GM12878 (cell line): ENCODE measurements around the gene HINT2. TPM values are rescaled to one million over a fixed set of nuclear protein-coding genes. Genes with fewer than 3 reads are reported as not detected.

ENCODE experiments used
- BCL11A ChIP-seq: IDR thresholded peaks from 2 replicates; pipeline ENCODE4 v1.6.1; 2011; ENCODE audit warnings: low read depth, low read length
- CEBPB ChIP-seq, 2 experiments: fragments of 150-350 bp in 1 of 2; IDR thresholded peaks; 2 replicates each; pipeline ENCODE4 v1.6.1; 2012 to 2014; ENCODE audit warnings: low read depth in 2 of 2, low read length in 2 of 2, borderline replicate concordance in 1 of 2, inconsistent platforms in 1 of 2
- CHD1 ChIP-seq: IDR thresholded peaks from 2 replicates; pipeline ENCODE4 v1.6.1; 2012; ENCODE audit warnings: low read depth, low read length, improper control_type of control experiment
- IRF4 ChIP-seq: IDR thresholded peaks from 2 replicates; pipeline ENCODE4 v1.6.1; 2011; ENCODE audit warnings: low read depth, low read length
- JUNB ChIP-seq: IDR thresholded peaks from 2 replicates; pipeline ENCODE4 v1.6.1; 2016; ENCODE audit warnings: antibody characterized with exemption, mild to moderate bottlenecking
- KAT2A ChIP-seq: conservative IDR thresholded peaks from 2 replicates; pipeline ENCODE4 v1.6.1; 2011; ENCODE audit warnings: low read depth, low read length; ENCODE audit not compliant: control insufficient read depth
- KLF5 ChIP-seq: fragments of 450-650 bp; IDR thresholded peaks from 2 replicates; pipeline ENCODE4 v1.6.1; 2014; ENCODE audit warnings: mild to moderate bottlenecking; ENCODE audit not compliant: partially characterized antibody
- MEF2B ChIP-seq: fragments of 450-650 bp; IDR thresholded peaks from 2 replicates; pipeline ENCODE4 v1.6.1; 2018; ENCODE audit warnings: mild to moderate bottlenecking, moderate library complexity; ENCODE audit not compliant: partially characterized antibody, poor library complexity, severe bottlenecking
- MYB ChIP-seq: fragments of 150-350 bp; IDR thresholded peaks from 2 replicates; pipeline ENCODE4 v1.6.1; 2014; ENCODE audit warnings: mild to moderate bottlenecking, low read depth, low read length, borderline replicate concordance
- NKRF ChIP-seq: fragments of 450-650 bp; conservative IDR thresholded peaks from 2 replicates; pipeline ENCODE4 v1.6.1; 2017; ENCODE audit warnings: mild to moderate bottlenecking, moderate library complexity
- NR2C1 ChIP-seq: fragments of 450-650 bp; IDR thresholded peaks from 2 replicates; pipeline ENCODE4 v1.6.1; 2017; ENCODE audit warnings: antibody characterized with exemption, mild to moderate bottlenecking, moderate library complexity
- NRF1 ChIP-seq: conservative IDR thresholded peaks from 2 replicates; pipeline ENCODE4 v1.6.1; 2011; ENCODE audit warnings: mild to moderate bottlenecking, low read depth, low read length, improper control_type of control experiment
- PAX5 ChIP-seq: IDR thresholded peaks from 2 replicates; pipeline ENCODE4 v1.6.1; 2011; ENCODE audit warnings: low read depth, low read length, borderline replicate concordance
- POLR2A ChIP-seq: IDR thresholded peaks from 2 replicates; pipeline ENCODE4 v1.6.1; 2011; ENCODE audit warnings: low read depth, mild to moderate bottlenecking, low read length
- RBBP5 ChIP-seq: fragments of 200-600 bp; sonication (generic); conservative IDR thresholded peaks from 2 replicates; pipeline ENCODE4 v1.6.1; 2016
- SMAD1 ChIP-seq: fragments of 450-650 bp; IDR thresholded peaks from 2 replicates; pipeline ENCODE4 v1.6.1; 2018; ENCODE audit warnings: mild to moderate bottlenecking, low read depth; ENCODE audit not compliant: partially characterized antibody
- SMC3 ChIP-seq: IDR thresholded peaks from 2 replicates; pipeline ENCODE4 v1.6.1; 2011; ENCODE audit warnings: low read length, improper control_type of control experiment, borderline replicate concordance
- SPI1 ChIP-seq: IDR thresholded peaks from 2 replicates; pipeline ENCODE4 v1.6.1; 2011; ENCODE audit warnings: low read depth, mild to moderate bottlenecking, low read length, moderate library complexity, borderline replicate concordance; ENCODE audit not compliant: insufficient read depth
- SREBF1 ChIP-seq: IDR thresholded peaks from 2 replicates; pipeline ENCODE4 v1.6.1; 2012; ENCODE audit warnings: mild to moderate bottlenecking, low read length
- SUPT20H ChIP-seq: IDR thresholded peaks from 2 replicates; pipeline ENCODE4 v1.6.1; 2011; ENCODE audit warnings: low read depth, mild to moderate bottlenecking, low read length, moderate library complexity, borderline replicate concordance; ENCODE audit not compliant: control insufficient read depth
- TBL1XR1 ChIP-seq: IDR thresholded peaks from 2 replicates; pipeline ENCODE4 v1.6.1; 2012; ENCODE audit warnings: low read depth, low read length, improper control_type of control experiment
- YBX1 ChIP-seq: fragments of 450-650 bp; IDR thresholded peaks from 2 replicates; pipeline ENCODE4 v1.6.1; 2016; ENCODE audit warnings: antibody characterized with exemption
- ZNF24 ChIP-seq: fragments of 450-650 bp; IDR thresholded peaks from 2 replicates; pipeline ENCODE4 v1.6.1; 2017; ENCODE audit warnings: antibody characterized with exemption, mild to moderate bottlenecking
- ZNF384 ChIP-seq: IDR thresholded peaks from 2 replicates; pipeline ENCODE4 v1.6.1; 2012; ENCODE audit warnings: low read depth, mild to moderate bottlenecking, low read length, improper control_type of control experiment, borderline replicate concordance
- polyA plus RNA-seq, 11 experiments: library from polyadenylated mRNA; depleted of rRNA in 4 of 11; unstranded in 6 of 11; stranded (reverse) in 5 of 11; fragments of >200 nt; fragmentation: Nextera tagmentation in 4 of 11; fragmentation: Illumina TruSeq in 1 of 11; extraction: Ambion mirVana in 4 of 11; extraction: Trizol in 1 of 11; gene quantifications; 1 replicate in 1 of 11; 2 replicates in 10 of 11; pipeline versions ENCODE4 v1.2.1 to v1.2.3, GENCODE V29; 2011 to 2016; ENCODE audit warnings: inconsistent platforms in 2 of 11, missing spikeins in 2 of 11, low read depth in 1 of 11
- total RNA-seq, 4 experiments: library from RNA; depleted of rRNA in 3 of 4; stranded (reverse); fragments of >200 nt in 3 of 4; fragmentation: Illumina TruSeq in 1 of 4; extraction: Trizol in 1 of 4; gene quantifications; 2 replicates each; pipeline versions ENCODE4 v1.2.1 to v1.2.3, GENCODE V29; 2013 to 2021
- TF ChIP-seq, protein P1 (sequence below): fragments of 450-650 bp; IDR thresholded peaks from 2 replicates; pipeline ENCODE4 v1.6.1; 2017; ENCODE audit warnings: mild to moderate bottlenecking, low read depth, inconsistent platforms; ENCODE audit not compliant: poor library complexity, severe bottlenecking
- TF ChIP-seq, protein P2 (sequence below): fragments of 450-650 bp; IDR thresholded peaks from 2 replicates; pipeline ENCODE4 v1.6.1; 2017; ENCODE audit warnings: antibody characterized with exemption, mild to moderate bottlenecking, moderate library complexity

HINT2 gene
- total and polyA plus RNA-seq, 10 of the 15 experiments (the other 5 are each of a cell fraction or from before 2014, with no cell fraction given): 12.1 to 144 (median 51.7) TPM

GRCh38 chr9:35814841-35815543, at the start of gene HINT2 (continued):
- TF ChIP-seq, protein P1, sequence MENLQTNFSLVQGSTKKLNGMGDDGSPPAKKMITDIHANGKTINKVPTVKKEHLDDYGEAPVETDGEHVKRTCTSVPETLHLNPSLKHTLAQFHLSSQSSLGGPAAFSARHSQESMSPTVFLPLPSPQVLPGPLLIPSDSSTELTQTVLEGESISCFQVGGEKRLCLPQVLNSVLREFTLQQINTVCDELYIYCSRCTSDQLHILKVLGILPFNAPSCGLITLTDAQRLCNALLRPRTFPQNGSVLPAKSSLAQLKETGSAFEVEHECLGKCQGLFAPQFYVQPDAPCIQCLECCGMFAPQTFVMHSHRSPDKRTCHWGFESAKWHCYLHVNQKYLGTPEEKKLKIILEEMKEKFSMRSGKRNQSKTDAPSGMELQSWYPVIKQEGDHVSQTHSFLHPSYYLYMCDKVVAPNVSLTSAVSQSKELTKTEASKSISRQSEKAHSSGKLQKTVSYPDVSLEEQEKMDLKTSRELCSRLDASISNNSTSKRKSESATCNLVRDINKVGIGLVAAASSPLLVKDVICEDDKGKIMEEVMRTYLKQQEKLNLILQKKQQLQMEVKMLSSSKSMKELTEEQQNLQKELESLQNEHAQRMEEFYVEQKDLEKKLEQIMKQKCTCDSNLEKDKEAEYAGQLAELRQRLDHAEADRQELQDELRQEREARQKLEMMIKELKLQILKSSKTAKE: peak; percentile 67
- TF ChIP-seq NKRF (0 out of 2 replicates have a peak, but pooled peaks have one; percentile 2), MYB (no peak), NRF1 (0 out of 2 replicates have a peak, but pooled peaks have one; percentile 5), PAX5 (no peak; the same call in 1 of the 2 replicates), KLF5 (peak; percentile 46), SMC3 (no peak), SPI1 (no peak), ZNF384 (no peak), CEBPB (IDR thresholded peaks at IDR 0.05; ENCODE audit: borderline replicate concordance in 1 of 2, low read depth in 2 of 2, low read length in 2 of 2) (no peak), SUPT20H (no peak), TBL1XR1 (no peak), BCL11A (no peak), SREBF1 (no peak), ZNF24 (no peak), RBBP5 (no peak), JUNB (no peak), SMAD1 (no peak), YBX1 (no peak), NR2C1 (no peak), MEF2B (peak; percentile 22), KAT2A (no peak), POLR2A (peak; percentile 95), IRF4 (no peak), CHD1 (no peak)
- TF ChIP-seq, protein P2, sequence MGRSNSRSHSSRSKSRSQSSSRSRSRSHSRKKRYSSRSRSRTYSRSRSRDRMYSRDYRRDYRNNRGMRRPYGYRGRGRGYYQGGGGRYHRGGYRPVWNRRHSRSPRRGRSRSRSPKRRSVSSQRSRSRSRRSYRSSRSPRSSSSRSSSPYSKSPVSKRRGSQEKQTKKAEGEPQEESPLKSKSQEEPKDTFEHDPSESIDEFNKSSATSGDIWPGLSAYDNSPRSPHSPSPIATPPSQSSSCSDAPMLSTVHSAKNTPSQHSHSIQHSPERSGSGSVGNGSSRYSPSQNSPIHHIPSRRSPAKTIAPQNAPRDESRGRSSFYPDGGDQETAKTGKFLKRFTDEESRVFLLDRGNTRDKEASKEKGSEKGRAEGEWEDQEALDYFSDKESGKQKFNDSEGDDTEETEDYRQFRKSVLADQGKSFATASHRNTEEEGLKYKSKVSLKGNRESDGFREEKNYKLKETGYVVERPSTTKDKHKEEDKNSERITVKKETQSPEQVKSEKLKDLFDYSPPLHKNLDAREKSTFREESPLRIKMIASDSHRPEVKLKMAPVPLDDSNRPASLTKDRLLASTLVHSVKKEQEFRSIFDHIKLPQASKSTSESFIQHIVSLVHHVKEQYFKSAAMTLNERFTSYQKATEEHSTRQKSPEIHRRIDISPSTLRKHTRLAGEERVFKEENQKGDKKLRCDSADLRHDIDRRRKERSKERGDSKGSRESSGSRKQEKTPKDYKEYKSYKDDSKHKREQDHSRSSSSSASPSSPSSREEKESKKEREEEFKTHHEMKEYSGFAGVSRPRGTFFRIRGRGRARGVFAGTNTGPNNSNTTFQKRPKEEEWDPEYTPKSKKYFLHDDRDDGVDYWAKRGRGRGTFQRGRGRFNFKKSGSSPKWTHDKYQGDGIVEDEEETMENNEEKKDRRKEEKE: no peak
